SK-N-SH (cell line): ENCODE data around the gene HIF1AN. TPM values are rescaled to one million over a fixed set of nuclear protein-coding genes. Genes with fewer than 3 reads are reported as not detected.
A peak's percentile ranks its signal among the peaks of the same experiment; 100 is the strongest.

Source experiments
- CTCF ChIA-PET: fragments of 300-600, 350-600 bp; formaldehyde crosslinking; extraction: SDS; loops from one replicate; lab custom pipeline; 2021; lab: Yijun Ruan, JAX
- POLR2A ChIA-PET: fragments of 350-600 bp; sonication (Branson Sonifier 250); formaldehyde crosslinking; extraction: SDS; loops from one replicate; lab custom pipeline; 2020; ENCODE audit warnings: antibody characterized with exemption, inconsistent platforms; lab: Yijun Ruan, JAX
- DNase-seq: peaks from one replicate; pipeline ENCODE4 v3.0.0; 2012
- H2AFZ ChIP-seq: fragments of 200-600 bp; sonication (generic); 2 replicates; pipeline ENCODE4 v1.8.1; 2016; ENCODE audit warnings: antibody characterized with exemption, mild to moderate bottlenecking, low read depth
- H3F3A ChIP-seq: fragments of 200-600 bp; sonication (generic); replicated peaks from 2 replicates; pipeline ENCODE3; 2016; ENCODE audit warnings: antibody characterized with exemption, mild to moderate bottlenecking; ENCODE audit not compliant: insufficient read depth
- H3K27ac ChIP-seq, 2 experiments: fragments of 200-500 bp in 1 of 2; fragments of 200-600 bp in 1 of 2; sonication (Bioruptor generic) in 1 of 2; sonication (generic), shearing (Covaris generic) in 1 of 2; 2 replicates each; pipeline versions ENCODE4 v1.5.1 to v1.6.1; 2014 to 2016; ENCODE audit warnings: low read depth in 2 of 2, inconsistent platforms in 1 of 2, low read length in 1 of 2, mild to moderate bottlenecking in 1 of 2, mixed read lengths in 1 of 2
- H3K27me3 ChIP-seq: fragments of 200-600 bp; sonication (generic), shearing (Covaris generic); 2 replicates; pipeline ENCODE4 v1.6.1; 2016; ENCODE audit warnings: mixed run types; ENCODE audit not compliant: insufficient read depth
- H3K36me3 ChIP-seq, 2 experiments: fragments of 200-500 bp in 1 of 2; fragments of 200-600 bp in 1 of 2; sonication (Bioruptor generic) in 1 of 2; sonication (generic) in 1 of 2; replicated peaks in 1 of 2; 2 replicates each; pipeline versions ENCODE3 to v1.5.1; 2014 to 2016; ENCODE audit warnings: low read length in 1 of 2, mild to moderate bottlenecking in 1 of 2; ENCODE audit not compliant: insufficient read depth in 2 of 2, control insufficient read depth in 1 of 2
- H3K4me1 ChIP-seq, 2 experiments: fragments of 200-500 bp in 1 of 2; fragments of 200-600 bp in 1 of 2; sonication (Bioruptor generic) in 1 of 2; sonication (generic), shearing (Covaris generic) in 1 of 2; 2 replicates each; pipeline versions ENCODE4 v1.5.1 to v1.6.1; 2014 to 2016; ENCODE audit warnings: low read depth in 1 of 2, low read length in 1 of 2, mixed run types in 1 of 2; ENCODE audit not compliant: insufficient read depth in 2 of 2, control insufficient read depth in 1 of 2
- H3K4me2 ChIP-seq: fragments of 200-600 bp; sonication (generic), shearing (Covaris generic); 2 replicates; pipeline ENCODE4 v1.6.1; 2017; ENCODE audit warnings: mixed run types
- H3K4me3 ChIP-seq, 2 experiments: fragments of 200-500 bp in 1 of 2; fragments of 200-600 bp in 1 of 2; sonication (Bioruptor generic) in 1 of 2; sonication (generic), shearing (Covaris generic) in 1 of 2; 2 replicates each; pipeline versions ENCODE4 v1.5.1 to v1.8.1; 2014 to 2016; ENCODE audit warnings: low read depth in 2 of 2, inconsistent platforms in 1 of 2, low read length in 1 of 2, mild to moderate bottlenecking in 1 of 2, mixed read lengths in 1 of 2, moderate library complexity in 1 of 2
- H3K79me2 ChIP-seq: fragments of 200-600 bp; sonication (generic); 2 replicates; pipeline ENCODE4 v1.8.1; 2017; ENCODE audit warnings: mild to moderate bottlenecking; ENCODE audit not compliant: insufficient read depth
- H3K9ac ChIP-seq: fragments of 200-600 bp; sonication (generic); 2 replicates; pipeline ENCODE4 v1.6.1; 2017; ENCODE audit warnings: mixed run types
- H3K9me2 ChIP-seq: fragments of 200-600 bp; sonication (generic); 2 replicates; pipeline ENCODE4 v1.6.1; 2017; ENCODE audit warnings: mixed run types
- H3K9me3 ChIP-seq: fragments of 200-600 bp; sonication (generic); 2 replicates; pipeline ENCODE4 v1.6.1; 2017; ENCODE audit warnings: mixed run types, mild to moderate bottlenecking, moderate library complexity
- H4K20me1 ChIP-seq: fragments of 200-600 bp; sonication (generic); 2 replicates; pipeline ENCODE4 v1.6.1; 2017; ENCODE audit warnings: mild to moderate bottlenecking, mixed run types; ENCODE audit not compliant: insufficient read depth
- FOXJ3 ChIP-seq: sonication (generic); formaldehyde crosslinking; IDR thresholded peaks from 2 replicates; pipeline ENCODE4 v1.5.1; 2020; ENCODE audit warnings: mild to moderate bottlenecking, missing genetic modification reagents
- IRF3 ChIP-seq: fragments of 150-350 bp; IDR thresholded peaks from 2 replicates; pipeline ENCODE4 v1.6.1; 2016; ENCODE audit warnings: mild to moderate bottlenecking, low read depth, low read length
- PBX3 ChIP-seq: IDR thresholded peaks from 2 replicates; pipeline ENCODE4; 2012
- POLR2AphosphoS5 ChIP-seq: IDR thresholded peaks from 2 replicates; pipeline ENCODE4 v1.6.1; 2012; ENCODE audit warnings: low read depth, low read length
- RFX5 ChIP-seq: IDR thresholded peaks from 2 replicates; pipeline ENCODE4 v1.6.1; 2012; ENCODE audit warnings: mild to moderate bottlenecking, improper control_type of control experiment, low read length
- SMC3 ChIP-seq: IDR thresholded peaks from 2 replicates; pipeline ENCODE4 v1.6.1; 2012; ENCODE audit warnings: low read depth, low read length, improper control_type of control experiment
- YY1 ChIP-seq: IDR thresholded peaks from 2 replicates; pipeline ENCODE4 v1.4.0; 2012; ENCODE audit warnings: low read depth, mild to moderate bottlenecking
- WGBS: methylation state at CpG from one replicate; pipeline ENCODE4 v1.1.6; 2017; ENCODE audit warnings: low lambda C conversion rate; 5-methylcytosine and 5-hydroxymethylcytosine counted together
- polyA plus RNA-seq, 3 experiments: library from polyadenylated mRNA; depleted of rRNA; stranded (reverse); fragments of >200 nt; gene quantifications; 2 replicates each; pipeline ENCODE4 v1.2.3, GENCODE V29; 2012
- TF ChIP-seq, protein P1 (sequence below): IDR thresholded peaks from 2 replicates; pipeline ENCODE4 v1.4.0; 2012; ENCODE audit warnings: low read depth, borderline replicate concordance

Gene HIF1AN
- polyA plus RNA-seq, 1 of the 3 experiments (the other 2 are of a cell fraction): 8.1 TPM

DNA sequence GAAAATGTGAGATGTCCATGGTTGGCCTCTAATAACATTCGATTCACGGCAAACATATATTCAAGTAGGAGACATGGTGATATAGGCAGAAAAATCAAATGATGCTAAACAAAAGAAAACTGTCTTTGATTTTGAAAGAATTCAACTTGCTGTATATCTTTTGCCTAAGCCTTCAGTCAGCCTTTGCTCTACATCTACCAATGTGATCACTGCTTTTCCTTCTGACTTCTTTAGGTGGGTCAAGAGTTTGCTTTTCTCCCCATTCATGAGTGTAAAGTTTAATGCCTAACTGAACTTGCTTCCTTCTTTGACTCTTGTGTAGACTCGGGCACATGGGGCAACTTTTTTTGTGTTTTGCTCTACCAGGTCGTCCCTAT is 417 bp upstream of the HIF1AN start:
- WGBS: 49% methylated on average over 4 of the region's 4 CpGs
- no peak for DNase-seq
- peaks cover 18 to 23% of the 10 kb centered on the region in 2 experiments for H3K36me3 ChIP-seq
- peak overlapping the region; percentile 79; the same call in 1 of the 2 replicates for H3K4me2 ChIP-seq
- TF ChIP-seq IRF3 (peak; percentile 12; the same call in 1 of the 2 replicates), PBX3 (no peak)
- peak overlapping the region; percentile 69 to 82; a peak in 3 of 4 replicates for H3K4me3 ChIP-seq
- ChIA-PET POLR2A (interaction anchor here (0.6 to 1.4 kb wide), 5 partner anchors 12 to 173 kb away, joined by 3 to 7 read pairs (median 5); no protein-coding TSS in a partner anchor), CTCF (interaction anchor here (0.6 to 3.0 kb wide), 21 partner anchors 9 to 1720 kb away, joined by 3 to 11 read pairs (median 4); partner anchors contain the start of gene SEC31B)
- H3K27me3 ChIP-seq: no peaks in the 10 kb centered on the region
- H3K9ac ChIP-seq: no peak overlapping the region
- H3K79me2 ChIP-seq: peaks cover 43% of the 10 kb centered on the region
- peak overlapping the region; percentile 85; the same call in 1 of the 2 replicates for H2AFZ ChIP-seq
- no peaks in the 10 kb centered on the region for H3K9me2 ChIP-seq
- H3F3A ChIP-seq: no peaks in the 10 kb centered on the region
- H3K27ac ChIP-seq: 0 out of 4 replicates have a peak overlapping the region, but pooled peaks of 1 of the 2 experiments have one; percentile 7
- no peaks in the 10 kb centered on the region for H3K9me3 ChIP-seq
- H3K4me1 ChIP-seq: peaks cover 9 to 12% of the 10 kb centered on the region in 2 experiments; a peak in 3 of 4 replicates
- peaks cover 6% of the 10 kb centered on the region; the same call in 1 of the 2 replicates for H4K20me1 ChIP-seq

GRCh38 chr10:100537475-100537874 is 1.7 kb downstream of the HIF1AN start:
- no peak for DNase-seq
- ChIA-PET POLR2A (no interaction called here), CTCF (interaction anchor here (1.6 to 2.2 kb wide), 3 partner anchors 19 to 335 kb away, joined by 4 to 7 read pairs (median 4); no protein-coding TSS in a partner anchor)
- no peak for TF ChIP-seq YY1
- no peak for TF ChIP-seq FOXJ3 (CRISPR knock-in tag)
- no peak for TF ChIP-seq POLR2AphosphoS5
- TF ChIP-seq, protein P1, sequence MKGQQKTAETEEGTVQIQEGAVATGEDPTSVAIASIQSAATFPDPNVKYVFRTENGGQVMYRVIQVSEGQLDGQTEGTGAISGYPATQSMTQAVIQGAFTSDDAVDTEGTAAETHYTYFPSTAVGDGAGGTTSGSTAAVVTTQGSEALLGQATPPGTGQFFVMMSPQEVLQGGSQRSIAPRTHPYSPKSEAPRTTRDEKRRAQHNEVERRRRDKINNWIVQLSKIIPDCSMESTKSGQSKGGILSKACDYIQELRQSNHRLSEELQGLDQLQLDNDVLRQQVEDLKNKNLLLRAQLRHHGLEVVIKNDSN: no peak
- no peak for TF ChIP-seq RFX5
- TF ChIP-seq SMC3: no peak
- Histone ChIP-seq H2AFZ (no peak overlapping the region), H3K36me3 (peaks cover 29 to 39% of the 10 kb centered on the region in 2 experiments), H3K27me3 (no peaks in the 10 kb centered on the region), H3K79me2 (peaks cover 56% of the 10 kb centered on the region), H3K27ac (no peak overlapping the region), H3K4me1 (peaks cover 9% of the 10 kb centered on the region in 2 experiments; a peak in 3 of 4 replicates), H3K9me2 (no peaks in the 10 kb centered on the region), H3K9me3 (no peaks in the 10 kb centered on the region), H3K4me3 (peak overlapping the region; percentile 1 to 19; a peak in 1 of 4 replicates), H3K9ac (no peak overlapping the region), H4K20me1 (peaks cover 9% of the 10 kb centered on the region; the same call in 1 of the 2 replicates), H3K4me2 (peak overlapping the region; percentile 79), H3F3A (no peaks in the 10 kb centered on the region)
- WGBS: 95% methylated on average over 4 of the region's 4 CpGs
